HG02642 (cell line): Measurements from ENCODE around the gene HAUS1.
"Not testable (repeated sequence)": the region's sequence is repeated elsewhere in the genome, so short reads cannot be mapped to it uniquely, and the experiment has no call there.

Experiments
- ATAC-seq: cut with Tn5 transposase; IDR thresholded peaks from one replicate; pipeline ENCODE4 v1.9.1; 2021; ENCODE audit warnings: mild to moderate bottlenecking; ENCODE audit not compliant: unreplicated experiment, poor library complexity

The HAUS1 gene

DNA sequence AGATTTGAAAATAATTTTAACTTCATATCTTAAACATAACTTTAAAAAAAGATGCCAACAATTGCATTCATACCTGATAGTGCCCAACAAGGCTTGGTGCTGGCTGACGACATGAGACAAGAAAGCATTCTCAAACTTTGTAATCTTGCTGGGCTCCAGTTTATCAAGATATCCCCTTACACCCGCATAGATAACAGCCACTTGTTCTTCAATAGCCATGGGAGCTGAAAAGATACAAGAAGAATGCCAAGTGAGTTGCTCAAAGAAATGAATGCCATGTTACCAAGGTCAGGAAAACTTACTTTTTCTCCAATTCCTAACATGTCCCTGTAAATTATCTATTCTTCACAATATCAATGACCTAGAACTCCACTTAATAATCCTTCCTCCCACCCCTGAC, 19.8 kb upstream of the HAUS1 start:
- no peak for ATAC-seq

DNA sequence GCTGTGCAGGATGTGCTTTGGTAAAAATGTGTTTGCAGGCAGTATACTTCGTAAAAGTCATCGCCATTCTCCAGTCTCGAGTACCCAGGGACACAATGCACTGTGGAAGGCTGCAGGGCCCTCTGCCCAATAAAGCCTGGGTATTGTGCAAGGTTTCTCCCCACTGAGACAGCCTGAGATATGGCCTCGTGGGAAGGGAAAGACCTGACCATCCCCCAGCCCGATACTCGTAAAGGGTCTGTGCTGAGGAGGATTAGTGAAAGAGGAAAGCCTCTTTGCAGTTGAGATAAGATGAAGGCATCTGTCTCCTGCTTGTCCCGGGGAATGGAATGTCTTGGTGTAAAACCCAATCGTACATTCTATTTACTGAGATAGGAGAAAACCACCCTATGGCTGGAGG, 15.7 kb upstream of the HAUS1 start:
- not testable (repeated sequence) for ATAC-seq

DNA sequence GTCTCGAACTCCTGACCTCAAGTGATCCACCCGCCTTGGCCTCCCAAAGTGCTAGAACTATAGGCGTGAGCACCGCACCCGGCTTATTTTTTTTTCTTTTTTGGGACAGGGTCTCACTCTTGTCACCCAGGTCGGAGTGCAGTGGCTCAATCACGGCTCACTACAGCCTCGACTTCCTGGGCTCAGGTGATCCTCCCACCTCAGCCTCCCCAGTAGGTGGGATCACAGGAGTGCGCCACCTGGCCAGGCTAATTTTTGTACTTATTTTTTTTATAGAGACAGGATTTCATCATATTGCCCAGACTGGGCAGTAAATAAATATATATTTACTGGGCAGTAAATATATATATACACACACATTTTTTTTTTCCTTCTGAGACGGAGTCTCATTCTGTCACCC, 8.7 kb upstream of the HAUS1 start:
- no peak for ATAC-seq

DNA sequence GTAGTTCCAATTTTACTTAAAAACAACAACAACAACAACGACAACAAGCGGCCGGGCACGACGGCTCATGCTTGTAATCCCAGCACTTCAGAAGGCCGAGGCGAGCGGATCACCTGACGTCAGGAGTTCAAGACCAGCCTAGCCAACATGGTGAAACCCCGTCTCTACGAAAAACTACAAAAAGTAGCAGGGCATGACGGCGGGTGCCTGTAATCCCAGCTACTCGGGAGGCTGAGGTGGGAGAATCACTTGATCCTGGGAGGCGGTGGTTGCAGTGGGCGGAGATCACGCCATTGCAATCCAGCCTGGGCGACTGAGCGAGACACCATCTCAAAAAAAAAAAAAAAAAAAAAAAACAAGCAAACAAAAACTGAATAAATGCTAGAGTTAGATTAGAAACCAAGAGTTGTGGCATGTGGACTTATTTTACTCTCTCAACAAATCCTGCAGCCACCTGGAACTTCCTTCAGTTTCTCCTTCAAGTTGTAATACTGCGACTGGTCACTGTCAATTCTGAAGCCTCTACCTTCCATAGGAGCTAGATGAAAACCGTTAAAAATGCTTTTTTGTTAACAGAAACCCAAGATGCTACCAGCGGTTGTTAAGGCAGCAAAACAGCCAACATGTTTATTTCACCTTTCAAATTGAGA, 7.4 kb upstream of the HAUS1 start:
- no peak for ATAC-seq

GRCh38 chr18:46097431-46097800, 6.8 kb upstream of the HAUS1 start:
- ATAC-seq = peak; percentile 28

GRCh38 chr18:46097801-46098615, 6.2 kb upstream of the HAUS1 start, which contains the start of gene ATP5F1A:
ATP5F1A (minus strand) TSS chr18:46098296; CDS start chr18:46098231, 65 bp downstream.
- peak; percentile 79 for ATAC-seq

GRCh38 chr18:46098616-46098933, 5.6 kb upstream of the HAUS1 start:
- no peak for ATAC-seq

DNA sequence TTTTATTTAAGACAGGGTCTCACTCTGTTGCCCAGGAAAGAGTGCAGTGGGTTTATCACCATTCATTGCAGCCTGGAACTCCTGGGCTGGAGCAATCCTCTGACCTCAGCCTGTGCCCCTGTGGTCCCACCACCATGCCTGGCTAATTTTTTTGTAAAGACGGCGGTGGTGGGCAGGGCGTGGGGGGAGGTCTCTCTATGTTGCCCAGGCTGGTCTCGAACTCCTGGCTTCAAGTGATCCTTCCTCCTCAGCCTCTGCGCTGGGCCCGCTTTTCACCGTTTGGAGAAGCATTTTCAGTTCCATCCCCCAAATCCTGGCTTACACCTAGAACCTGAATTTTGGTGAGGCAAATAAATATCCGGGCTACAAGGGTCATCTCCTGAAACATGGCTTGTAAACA, 4.7 kb upstream of the HAUS1 start:
- no peak for ATAC-seq

GRCh38 chr18:46109386-46109785, 5.2 kb downstream of the HAUS1 start:
- no peak for ATAC-seq

DNA sequence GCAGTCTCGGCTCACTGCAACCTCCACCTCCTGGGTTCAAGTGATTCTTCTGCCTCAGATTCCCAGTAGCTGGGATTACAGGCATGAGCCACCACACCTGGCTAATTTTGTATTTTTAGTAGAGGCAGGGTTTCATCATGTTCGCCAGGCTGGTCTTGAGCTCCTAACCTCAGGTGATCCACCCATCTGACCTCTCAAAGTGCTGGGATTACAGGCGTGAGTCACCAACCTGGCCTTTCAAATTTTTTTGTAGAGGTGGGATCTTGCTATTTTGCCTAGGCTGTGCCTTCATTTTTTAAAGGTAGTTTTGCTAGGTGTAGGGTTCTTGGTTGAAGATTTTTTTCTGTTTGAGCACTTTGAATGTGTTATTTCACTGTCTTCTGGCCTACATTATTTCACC, 6.2 kb downstream of the HAUS1 start:
- ATAC-seq = no peak

DNA sequence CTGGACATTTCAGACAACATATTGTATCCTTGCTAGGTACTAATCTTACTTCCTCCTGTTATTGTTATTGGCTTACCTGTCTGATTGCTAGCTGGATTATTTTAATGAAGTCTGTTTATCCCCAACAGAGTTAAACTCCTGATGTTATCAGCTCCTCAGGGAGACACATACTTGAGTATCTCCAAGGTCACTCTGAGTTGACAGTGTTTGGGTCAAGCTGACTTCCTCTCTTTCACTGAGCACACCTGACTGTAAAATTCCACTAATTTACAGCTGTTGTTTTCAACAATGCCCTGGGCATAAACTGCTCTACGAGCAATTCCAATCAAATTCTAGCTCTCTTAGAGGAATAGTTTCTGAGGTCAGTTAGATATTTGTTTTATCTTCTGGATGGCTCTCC, 9.6 kb downstream of the HAUS1 start:
- ATAC-seq = no peak

GRCh38 chr18:46126625-46127024, 22.4 kb downstream of the HAUS1 start:
- not testable (repeated sequence) for ATAC-seq

GRCh38 chr18:46130061-46130460, 25.9 kb downstream of the HAUS1 start:
- ATAC-seq = no peak

GRCh38 chr18:46130549-46130948, 26.4 kb downstream of the HAUS1 start:
- ATAC-seq = not testable (repeated sequence)

GRCh38 chr18:46133534-46133933, 29.3 kb downstream of the HAUS1 start:
- ATAC-seq = no peak

DNA sequence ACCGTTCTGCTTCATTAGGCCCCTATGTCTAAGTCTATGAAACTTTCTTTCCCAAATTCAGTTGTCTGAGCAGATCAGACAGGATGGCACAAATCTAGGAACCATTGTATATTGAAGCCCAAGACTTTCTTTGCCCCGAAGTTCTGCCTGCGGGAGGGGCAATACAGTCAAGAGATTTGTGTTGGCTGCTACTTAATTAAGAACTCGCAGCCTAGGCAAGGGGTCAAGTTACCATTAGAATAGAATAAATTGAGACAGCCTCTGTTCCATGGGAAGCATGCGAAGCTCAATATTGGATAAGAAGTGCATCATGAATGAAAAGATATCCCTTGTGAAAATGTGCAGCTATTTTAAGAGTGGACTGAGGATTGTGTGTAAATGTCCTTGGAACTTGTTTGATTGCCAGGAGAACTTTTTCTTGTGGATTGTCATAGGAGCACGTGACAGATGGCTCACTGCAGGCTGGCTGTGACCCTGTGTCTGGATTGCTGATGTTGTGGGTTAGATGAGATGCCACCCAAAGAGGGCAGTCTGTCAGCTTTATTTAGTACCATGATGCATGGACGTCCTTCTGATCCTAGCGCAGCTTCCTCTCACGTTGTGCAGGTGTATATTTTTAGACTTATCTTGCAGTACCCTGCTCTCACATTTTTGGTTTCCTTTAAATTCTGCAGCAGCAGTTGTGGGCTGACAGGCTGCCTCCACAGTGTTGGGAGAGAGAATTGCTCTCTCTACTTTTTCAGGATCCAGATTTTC, 30.9 kb downstream of the HAUS1 start:
- ATAC-seq = no peak

GRCh38 chr18:46140173-46140572, 36.0 kb downstream of the HAUS1 start:
- ATAC-seq = no peak

- ATAC-seq = no peak
Measured at GRCh38 chr18:46141199-46141598, 37.0 kb downstream of the HAUS1 start.

DNA sequence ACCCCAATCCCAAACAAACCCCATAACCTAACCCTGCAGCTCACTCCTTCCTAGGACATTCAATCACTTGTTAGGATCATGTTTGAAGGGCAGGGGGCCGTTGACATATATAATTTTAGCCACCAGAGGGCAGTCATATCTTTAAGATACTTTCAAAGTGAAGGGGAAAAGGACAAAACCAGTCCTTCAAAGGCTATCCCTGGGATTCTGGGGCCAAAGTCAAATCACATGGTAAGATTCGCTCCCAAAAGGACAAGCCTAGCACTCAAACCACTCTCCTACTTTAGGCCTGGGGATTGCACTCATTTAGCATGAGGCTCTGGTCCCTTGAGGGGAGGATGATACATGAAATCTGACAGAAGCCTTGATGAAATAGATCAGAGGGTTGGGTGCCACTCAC, 44.6 kb downstream of the HAUS1 start:
- ATAC-seq = no peak

DNA sequence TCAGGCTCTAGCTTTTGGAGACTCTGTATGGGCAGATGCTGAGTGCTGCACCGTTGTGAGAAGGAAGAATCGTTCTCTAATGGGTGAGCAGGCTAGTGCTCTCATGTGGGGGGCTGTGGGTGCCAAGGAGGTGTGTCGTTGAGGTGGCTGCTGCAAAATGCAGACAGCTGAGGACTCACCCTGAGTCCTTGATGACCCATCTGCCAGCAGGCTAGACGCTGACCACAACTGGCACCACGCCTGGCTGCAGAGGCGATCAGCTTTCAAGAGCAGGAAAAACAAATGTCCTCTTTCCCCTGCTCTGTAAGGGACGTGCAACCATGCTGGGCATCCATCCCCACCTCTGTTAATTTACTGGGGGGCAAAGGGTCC, 48.2 kb downstream of the HAUS1 start:
- no peak for ATAC-seq

DNA sequence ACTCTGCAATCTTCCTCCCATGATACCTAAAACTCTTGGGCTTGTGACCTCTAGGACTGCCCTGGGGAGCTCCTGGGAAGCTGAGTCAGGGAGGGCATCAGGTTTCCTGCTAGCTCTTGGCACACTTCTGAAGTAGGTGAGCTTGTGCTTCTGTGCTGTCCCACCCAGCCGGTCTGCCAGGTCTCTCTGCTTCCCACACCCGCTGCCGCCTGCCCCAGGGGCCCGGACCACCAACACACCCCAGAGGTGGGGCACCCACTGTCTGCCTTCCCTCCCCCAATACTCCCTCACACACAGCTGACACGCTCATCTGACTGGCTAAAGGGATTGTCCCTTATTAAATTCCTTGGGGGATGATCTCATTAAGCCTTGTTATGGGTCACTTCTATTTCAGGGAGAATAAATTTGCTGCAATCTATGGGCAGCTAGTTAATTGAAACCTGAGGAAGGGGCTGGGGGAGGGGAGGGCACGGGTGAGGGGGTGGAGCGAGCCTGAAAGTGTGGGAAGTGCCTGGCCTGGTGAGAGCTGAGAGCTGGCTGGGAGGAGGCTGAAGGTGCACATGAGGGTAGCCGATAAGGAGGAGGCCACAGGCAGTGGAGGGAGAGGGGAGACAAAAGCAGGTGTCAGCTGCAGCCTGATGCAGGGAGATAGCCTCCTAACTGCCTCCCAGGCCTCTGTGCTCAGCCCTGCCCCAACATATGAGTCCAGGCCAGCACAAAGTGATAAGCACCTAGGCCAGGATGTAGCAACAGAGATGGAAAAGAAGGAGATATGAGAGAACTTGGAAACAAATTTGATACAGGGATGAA, 48.8 kb downstream of the HAUS1 start:
- ATAC-seq = no peak
